Ishikawa (cell line): ENCODE data around the gene STAG1.

ENCODE experiments used
- CEBPB ChIP-seq: IDR thresholded peaks from 2 replicates; pipeline ENCODE4 v1.6.1; 2012
- CREB1 ChIP-seq: IDR thresholded peaks from 2 replicates; pipeline ENCODE4 v1.6.1; 2012; ENCODE audit warnings: low read depth
- EGR1 ChIP-seq: IDR thresholded peaks from 2 replicates; pipeline ENCODE4 v1.6.1; 2012
- EP300 ChIP-seq: IDR thresholded peaks from 2 replicates; pipeline ENCODE4 v1.6.1; 2012; ENCODE audit warnings: borderline replicate concordance
- FOXM1 ChIP-seq: IDR thresholded peaks from 2 replicates; pipeline ENCODE4 v1.6.1; 2012; ENCODE audit warnings: low read depth, borderline replicate concordance
- MAX ChIP-seq: IDR thresholded peaks from 2 replicates; pipeline ENCODE4 v1.6.1; 2012
- NFIC ChIP-seq: IDR thresholded peaks from 2 replicates; pipeline ENCODE4 v1.6.1; 2012
- RAD21 ChIP-seq: IDR thresholded peaks from 2 replicates; pipeline ENCODE4 v1.6.1; 2012; ENCODE audit warnings: low read depth
- REST ChIP-seq: IDR thresholded peaks from 2 replicates; pipeline ENCODE4 v1.6.1; 2012; ENCODE audit warnings: low read depth, mild to moderate bottlenecking
- TAF1 ChIP-seq: IDR thresholded peaks from 2 replicates; pipeline ENCODE4 v1.6.1; 2012; ENCODE audit warnings: low read depth, mild to moderate bottlenecking
- TCF12 ChIP-seq: IDR thresholded peaks from 2 replicates; pipeline ENCODE4 v1.6.1; 2012; ENCODE audit warnings: low read depth
- TEAD4 ChIP-seq: IDR thresholded peaks from 2 replicates; pipeline ENCODE4 v1.6.1; 2012
- USF1 ChIP-seq: IDR thresholded peaks from 2 replicates; pipeline ENCODE4 v1.6.1; 2012
- YY1 ChIP-seq: IDR thresholded peaks from 2 replicates; pipeline ENCODE4 v1.6.1; 2012; ENCODE audit warnings: low read depth
- ZBTB7A ChIP-seq: IDR thresholded peaks from 2 replicates; pipeline ENCODE4 v1.6.1; 2012; ENCODE audit warnings: low read depth

Gene STAG1

GRCh38 chr3:136437043-136437442, 315.1 kb downstream of the STAG1 start:
- no peak for TF ChIP-seq EGR1
- no peak for TF ChIP-seq USF1
- TF ChIP-seq RAD21, result no peak
- no peak for TF ChIP-seq ZBTB7A
- TF ChIP-seq EP300, result no peak
- no peak for TF ChIP-seq REST
- no peak for TF ChIP-seq NFIC
- no peak for TF ChIP-seq TCF12
- no peak for TF ChIP-seq YY1
- no peak for TF ChIP-seq TAF1
- no peak for TF ChIP-seq CREB1
- no peak for TF ChIP-seq FOXM1
- no peak for TF ChIP-seq TEAD4
- no peak for TF ChIP-seq CEBPB
- no peak for TF ChIP-seq MAX

- TF ChIP-seq EP300 (no peak), EGR1 (no peak), TAF1 (no peak), ZBTB7A (no peak), YY1 (no peak), TCF12 (no peak), CREB1 (no peak), RAD21 (no peak), NFIC (no peak), FOXM1 (no peak), REST (no peak), TEAD4 (no peak), MAX (no peak), USF1 (no peak), CEBPB (no peak)
Measured at GRCh38 chr3:136434429-136434828, 317.7 kb downstream of the STAG1 start.

GRCh38 chr3:136432685-136433084, 319.5 kb downstream of the STAG1 start:
- TF ChIP-seq RAD21 (no peak), FOXM1 (no peak), YY1 (no peak), CREB1 (no peak), CEBPB (no peak), EP300 (no peak), MAX (no peak), TCF12 (no peak), USF1 (no peak), EGR1 (no peak), NFIC (no peak), TAF1 (no peak), ZBTB7A (no peak), REST (no peak), TEAD4 (no peak)

GRCh38 chr3:136428167-136428566, 324.0 kb downstream of the STAG1 start:
- TF ChIP-seq FOXM1 (no peak), ZBTB7A (no peak), YY1 (no peak), EP300 (no peak), RAD21 (no peak)
